Activated CD4-positive, CD25-positive, alpha-beta regulatory T cell treated with anti-CD3 and anti-CD28 coated beads, Interleukin-2, amount 50 U/mL, for 72 hours (primary cell): ENCODE measurements around the gene ALAS1.

Experiments used
- DNase-seq: peaks from one replicate; pipeline ENCODE4 v3.0.0; 2021

ALAS1 gene

DNA sequence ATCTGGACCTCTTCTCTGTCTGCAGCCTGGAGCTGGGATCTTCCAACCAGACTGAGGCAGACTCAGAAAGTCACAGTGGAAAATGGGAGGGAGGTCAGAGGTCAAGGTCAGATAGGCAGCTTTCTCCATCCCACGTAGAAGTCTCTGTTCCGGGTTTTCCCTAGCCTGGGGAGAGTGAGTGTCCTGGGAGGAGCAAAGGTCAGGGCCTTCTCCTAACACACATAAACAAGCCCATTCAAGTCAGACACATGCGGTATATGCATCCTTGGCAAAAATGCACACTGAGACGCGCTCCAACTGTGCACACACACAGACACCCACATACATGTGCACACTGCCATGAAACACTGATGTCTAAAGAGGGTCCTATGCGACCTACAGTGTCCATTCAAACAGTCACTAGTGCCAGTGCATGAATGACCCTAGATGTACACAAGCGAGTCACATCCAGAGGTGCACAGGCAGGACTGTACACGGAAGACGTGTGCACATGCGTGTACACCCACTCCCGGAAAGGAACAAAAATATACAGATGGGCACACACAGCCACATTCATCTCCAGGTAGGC is 40.3 kb downstream of the ALAS1 start:
- no peak for DNase-seq

DNA sequence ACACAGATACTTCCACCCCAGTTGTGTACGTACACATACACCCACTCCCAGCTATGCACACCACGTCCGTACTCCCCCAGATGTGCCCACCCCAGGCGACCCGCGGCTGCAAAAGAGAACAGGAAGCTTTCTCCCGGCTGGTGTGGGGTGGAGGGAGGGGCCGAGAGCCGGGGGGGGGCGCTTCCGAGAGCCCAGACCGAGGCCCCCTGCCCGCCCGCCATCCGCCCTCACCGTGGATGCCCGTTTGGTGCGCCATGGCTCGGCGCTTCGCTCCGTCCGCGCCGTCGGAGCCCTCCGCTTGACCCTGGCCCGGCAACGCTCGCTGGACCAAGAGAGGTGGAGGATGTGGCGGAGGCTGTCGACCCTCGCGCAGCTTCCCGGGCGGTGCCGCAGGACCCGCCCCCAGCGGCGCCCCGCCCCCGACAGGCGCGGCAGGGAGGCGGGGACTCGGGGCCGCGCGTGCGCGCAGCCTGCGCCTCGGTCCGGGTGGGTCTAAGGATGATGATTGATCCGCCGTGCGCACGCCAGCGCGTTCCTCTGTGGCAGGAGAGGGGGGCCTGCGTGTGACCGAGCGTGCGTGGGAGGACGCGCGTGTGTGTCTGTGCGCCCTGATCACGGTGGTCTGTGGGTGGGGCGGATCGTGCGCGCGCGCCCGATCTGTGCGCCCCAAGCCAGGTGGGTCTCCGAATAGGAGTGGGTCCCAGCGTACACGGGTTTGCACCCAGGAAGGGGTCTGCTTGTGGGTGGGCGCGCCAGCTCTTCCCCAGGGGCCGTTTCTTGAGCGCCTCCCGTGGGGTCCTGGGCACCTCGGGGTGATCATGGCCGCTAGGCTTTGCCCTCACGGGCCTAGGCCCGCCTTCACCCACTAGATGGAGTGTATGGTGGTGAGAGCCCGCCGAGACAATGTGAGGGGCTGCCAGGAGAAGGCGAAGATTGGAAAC is 41.1 kb downstream of the ALAS1 start, which contains the start of gene TWF2:
TSS of gene TWF2 (minus strand) at position 398 of the 941 bp plus-strand sequence. CDS start at position 256, 142 bp downstream.
- peak; percentile 88 for DNase-seq

DNA sequence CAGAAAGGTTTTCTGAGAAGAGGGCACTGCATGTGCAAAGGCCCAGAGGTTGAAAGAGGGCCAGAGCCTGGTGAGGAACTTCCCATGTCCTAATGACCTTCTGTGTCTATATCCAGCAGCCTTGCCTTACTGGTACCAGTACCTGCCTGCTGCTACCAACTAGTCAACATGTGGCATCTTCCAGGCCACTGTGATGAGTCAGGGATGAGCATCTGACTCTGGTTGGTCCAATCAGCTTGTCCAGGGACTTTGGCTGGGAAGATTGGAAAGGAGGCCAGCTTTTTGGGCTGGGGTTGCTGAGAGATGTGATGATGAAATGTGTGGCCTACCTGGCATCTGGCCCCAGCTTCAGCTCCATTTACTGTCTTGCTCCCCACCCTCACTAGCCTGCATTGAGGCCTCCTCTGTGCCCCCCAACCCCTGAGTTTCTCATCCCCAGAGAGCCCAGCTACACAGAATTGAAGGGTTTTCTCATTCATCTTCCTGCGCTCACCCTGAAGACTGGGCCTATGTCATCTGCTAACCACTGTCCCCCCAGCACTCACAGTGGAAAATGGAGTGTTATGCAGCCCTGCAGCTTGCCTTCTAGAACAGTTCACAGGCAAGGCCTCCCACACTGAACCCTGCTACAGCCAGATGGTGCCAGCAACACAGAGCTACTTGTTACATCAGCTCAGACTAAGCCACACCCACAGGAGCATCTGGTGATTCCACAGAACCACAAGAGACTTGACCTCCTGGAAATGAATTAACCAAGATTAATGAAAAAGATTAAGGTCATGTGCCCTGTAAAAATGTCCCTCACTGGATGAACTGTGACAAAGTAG is 42.3 kb downstream of the ALAS1 start:
- peak; percentile 48 for DNase-seq

DNA sequence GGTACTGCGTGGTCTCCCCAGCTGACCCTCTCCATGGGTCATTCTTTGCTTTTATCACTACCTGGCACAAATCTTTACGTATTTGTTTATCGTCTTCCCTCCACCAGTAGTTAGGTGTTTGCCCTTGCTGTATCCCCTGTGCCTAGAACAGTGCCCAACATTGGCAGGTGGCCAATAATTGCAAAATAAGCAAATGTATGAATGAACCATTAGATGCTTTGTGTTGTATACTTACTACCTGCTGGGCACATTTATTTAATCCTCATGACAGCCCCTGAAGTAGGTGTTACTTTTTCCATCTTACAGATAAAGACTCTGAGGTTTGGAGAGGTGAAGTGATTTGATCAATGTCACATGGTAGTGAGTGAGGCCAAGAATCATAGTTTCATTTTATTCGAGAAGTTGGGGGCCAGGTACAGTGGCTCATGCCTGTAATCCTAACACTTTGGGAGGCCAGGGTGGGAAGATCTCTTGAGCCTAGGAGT is 43.0 kb downstream of the ALAS1 start:
- no peak for DNase-seq

DNA sequence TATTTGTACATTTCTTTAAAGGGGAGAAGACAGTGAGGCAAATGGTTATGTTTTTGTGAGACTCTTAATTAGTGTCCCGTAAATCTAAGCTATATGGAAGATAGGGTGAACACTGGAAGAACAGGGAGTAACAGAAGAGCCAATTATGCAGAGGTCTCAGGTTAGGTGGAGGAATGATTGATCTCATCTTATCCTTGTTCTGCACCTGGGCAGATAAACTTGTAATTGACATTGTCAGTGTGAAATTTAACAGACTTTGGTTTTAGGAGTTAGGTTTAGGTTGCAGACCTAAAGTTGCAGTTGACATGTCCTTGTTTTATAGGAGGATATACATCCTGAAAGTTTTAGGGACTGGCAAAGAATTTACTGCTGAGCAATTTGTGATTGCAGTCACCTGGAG is 44.1 kb downstream of the ALAS1 start:
- DNase-seq: no peak

DNA sequence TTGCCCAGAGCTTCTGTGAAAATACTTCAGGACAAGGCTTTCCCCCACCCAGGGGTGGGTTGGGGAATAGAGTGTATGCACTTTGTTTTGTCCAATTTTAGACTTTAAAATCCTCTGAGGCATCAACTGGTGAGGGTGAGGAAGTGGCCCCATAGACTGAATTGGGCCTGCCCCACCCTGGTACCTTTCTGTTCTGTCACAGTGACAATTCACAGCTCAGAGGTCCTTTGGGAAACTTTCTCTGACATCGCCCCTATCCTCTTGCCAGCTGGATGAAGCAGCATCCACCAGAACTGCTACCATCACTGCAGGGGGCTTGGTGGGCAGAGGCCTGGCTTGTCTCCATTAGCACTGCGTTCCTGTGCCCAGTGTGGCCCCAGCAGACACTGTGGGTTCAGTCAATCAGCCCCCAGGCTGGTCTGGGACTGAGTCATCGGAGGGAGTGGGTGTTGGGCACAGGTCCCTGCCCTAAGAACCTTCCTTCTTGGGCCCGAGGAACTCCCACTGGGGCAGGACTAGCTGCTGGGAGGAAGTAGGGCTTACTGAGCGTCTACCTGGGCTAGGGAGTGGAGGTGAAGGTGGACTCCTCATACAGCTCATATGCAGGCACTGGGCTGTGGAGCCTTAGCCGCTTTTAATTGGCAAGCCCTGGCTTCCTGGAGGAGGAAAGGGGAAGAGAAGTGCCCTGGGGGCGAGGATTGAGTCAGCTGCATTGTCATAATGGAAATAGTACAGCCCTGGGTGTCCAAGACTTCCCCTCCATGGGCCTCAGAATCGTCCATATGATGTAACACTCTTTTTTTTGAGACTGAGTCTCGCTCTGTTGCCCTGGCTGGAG is 46.0 kb downstream of the ALAS1 start:
- peak; percentile 50 for DNase-seq

DNA sequence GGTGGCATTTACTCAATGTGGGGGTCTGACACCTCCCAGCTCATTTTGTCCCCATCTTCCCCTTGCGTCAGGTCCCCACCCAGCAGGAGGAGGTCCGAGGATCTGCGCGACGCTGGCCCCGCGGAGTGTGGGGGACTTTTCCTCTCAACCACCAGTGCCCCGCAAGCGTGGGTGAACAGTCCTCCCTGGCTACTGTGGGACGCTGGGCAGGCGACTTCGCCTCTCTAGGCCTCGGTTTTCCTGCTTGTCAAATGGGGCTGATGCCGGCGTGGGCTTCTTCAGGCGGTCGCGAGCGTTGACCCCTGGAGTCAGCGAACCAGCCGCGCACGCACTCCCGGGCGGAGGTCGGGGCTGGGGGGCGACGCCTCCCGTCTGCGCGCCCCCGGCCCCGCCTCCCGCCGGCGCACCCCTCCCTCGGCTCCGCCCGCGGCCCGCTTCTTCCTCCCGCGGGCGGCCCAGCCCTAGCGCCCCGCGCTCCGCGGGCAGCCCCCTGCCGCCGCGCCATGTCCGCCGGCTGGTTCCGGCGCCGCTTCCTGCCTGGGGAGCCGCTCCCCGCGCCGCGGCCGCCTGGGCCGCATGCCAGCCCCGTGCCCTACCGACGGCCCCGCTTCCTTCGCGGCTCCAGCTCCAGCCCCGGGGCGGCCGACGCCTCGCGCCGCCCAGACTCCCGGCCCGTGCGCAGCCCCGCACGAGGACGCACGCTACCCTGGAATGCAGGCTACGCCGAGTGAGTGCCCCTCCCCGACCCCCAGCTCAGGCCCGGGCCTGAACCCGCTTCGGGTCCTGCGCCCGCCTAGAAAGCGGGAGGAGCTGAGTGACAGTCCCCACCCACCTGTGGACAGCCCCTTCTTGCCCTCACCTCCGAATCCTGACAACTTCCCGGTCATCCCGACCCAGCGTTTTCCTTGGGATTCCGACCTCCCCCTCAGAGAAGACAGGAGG is 47.6 kb downstream of the ALAS1 start, which contains the start of gene PPM1M:
TSS of gene PPM1M (plus strand) at position 438 of the 942 bp plus-strand sequence. CDS start at position 504, 66 bp downstream.
- DNase-seq: peak; percentile 68

DNA sequence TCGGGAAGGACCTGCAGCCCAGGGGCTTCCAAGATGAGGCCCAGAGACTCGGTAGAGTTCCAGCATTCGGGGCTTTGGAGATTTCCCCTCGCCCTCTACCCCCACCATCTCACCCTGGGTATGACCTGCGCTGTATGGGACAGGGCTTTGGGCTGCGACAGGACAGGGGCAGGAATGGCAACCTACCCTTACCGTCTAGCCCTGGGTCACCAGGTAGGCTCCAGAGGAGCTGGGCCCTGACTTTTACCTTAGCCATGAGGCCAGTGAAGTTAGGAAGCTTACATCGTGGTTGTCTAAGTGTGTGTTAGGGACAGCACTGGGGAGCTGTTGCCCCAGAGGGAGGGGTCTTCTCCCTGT is 48.3 kb downstream of the ALAS1 start:
- no peak for DNase-seq

DNA sequence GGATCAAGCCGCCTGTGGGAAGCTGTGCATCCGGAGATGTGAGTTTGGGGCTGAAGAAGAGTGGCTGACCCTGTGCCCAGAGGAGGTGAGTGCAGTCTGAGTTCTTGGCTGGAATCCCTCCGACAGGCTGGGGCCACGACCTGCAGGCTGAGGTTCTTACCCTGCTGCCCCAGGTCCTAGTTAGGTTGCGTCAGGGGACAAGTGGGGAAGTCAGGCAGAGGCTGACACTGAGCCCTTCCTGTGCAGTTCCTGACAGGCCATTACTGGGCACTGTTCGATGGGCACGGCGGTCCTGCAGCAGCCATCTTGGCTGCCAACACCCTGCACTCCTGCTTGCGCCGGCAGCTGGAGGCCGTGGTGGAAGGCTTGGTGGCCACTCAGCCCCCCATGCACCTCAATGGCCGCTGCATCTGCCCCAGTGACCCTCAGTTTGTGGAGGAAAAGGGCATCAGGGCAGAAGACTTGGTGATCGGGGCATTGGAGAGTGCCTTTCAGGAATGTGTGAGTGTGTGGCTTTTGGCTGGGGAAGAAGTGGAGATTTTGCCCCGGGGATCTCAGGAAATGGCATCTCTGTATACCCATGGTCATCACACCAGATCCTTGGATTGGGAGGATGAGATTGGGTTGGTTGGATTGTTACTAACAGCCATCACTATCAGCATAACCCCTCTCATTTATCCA is 48.9 kb downstream of the ALAS1 start:
- peak; percentile 36 for DNase-seq

DNA sequence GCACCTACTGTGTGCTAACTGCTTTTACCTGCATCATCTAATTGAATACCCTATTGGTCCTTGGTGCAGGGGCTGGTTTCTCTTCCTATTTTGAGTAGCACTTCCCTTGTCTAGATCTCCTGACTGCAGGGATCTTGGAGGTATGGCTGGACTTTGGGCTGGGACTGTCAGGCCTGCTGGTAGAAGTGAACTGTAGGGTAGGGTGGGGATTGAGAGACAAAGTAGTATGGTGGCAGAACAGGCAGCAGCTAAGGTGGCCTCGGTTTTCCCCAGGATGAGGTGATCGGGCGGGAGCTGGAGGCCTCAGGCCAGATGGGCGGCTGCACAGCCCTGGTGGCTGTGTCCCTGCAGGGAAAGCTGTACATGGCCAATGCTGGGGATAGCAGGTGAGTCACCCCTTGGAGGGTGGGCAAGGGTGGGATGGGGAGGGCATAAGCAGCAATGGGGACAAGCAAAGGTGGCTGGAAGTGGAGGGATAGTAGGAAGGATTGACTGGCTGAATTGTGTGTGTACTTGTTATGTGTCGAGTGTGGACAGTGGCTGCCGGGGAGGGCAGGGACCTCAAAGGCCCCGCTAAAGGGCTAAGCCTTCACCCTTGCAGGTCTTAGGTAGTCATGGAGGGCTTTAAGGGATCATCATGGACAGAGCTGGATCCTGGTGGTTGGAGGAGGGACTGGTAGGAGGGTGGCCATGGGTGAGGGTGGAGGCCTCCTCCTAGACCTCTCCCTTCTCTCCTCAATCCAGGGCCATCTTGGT is 49.6 kb downstream of the ALAS1 start:
- DNase-seq: peak; percentile 28

DNA sequence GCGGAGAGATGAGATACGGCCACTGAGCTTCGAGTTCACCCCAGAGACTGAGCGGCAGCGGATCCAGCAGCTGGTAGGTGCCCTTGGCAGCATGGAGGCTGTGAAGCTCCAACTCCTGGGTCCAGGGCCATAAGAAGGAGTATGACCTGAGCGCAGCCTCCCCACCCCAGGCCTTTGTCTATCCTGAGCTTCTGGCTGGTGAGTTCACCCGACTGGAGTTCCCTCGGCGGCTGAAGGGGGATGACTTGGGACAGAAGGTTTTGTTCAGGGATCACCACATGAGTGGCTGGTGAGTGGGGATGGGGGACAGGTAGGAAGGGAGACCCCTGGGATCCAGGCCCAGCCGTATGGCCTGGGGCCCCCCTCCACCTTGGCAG is 50.2 kb downstream of the ALAS1 start:
- peak; percentile 27 for DNase-seq

DNA sequence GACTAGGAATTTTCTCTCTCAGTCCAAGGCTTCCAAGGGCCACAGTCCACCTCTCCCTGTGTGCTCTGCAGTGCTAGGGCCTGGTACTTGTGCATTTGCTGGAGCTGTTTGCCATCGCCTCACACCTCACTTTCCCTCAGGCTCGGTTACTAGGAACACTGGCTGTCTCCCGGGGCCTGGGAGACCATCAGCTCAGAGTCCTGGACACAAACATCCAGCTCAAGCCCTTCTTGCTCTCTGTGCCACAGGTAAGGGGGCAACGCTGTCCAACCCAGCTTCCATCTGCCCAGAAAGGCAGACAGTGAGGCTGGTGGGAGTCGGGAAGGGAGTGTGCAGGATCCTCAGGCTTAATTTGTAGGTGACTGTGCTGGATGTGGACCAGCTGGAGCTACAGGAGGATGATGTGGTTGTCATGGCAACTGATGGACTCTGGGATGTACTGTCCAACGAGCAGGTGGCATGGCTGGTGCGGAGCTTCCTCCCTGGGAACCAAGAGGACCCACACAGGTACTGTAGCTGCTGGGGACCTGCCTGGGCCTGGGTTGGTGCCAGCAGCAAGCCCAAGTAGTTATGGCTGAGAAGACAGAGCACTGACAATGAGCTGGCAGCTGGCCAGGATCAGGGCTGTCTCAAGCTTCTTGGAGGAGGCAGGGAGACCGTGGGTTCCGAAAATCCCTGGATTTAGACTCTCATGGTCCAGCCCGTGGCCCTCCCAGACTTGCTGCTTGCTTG is 51.0 kb downstream of the ALAS1 start:
- peak; percentile 29 for DNase-seq

DNA sequence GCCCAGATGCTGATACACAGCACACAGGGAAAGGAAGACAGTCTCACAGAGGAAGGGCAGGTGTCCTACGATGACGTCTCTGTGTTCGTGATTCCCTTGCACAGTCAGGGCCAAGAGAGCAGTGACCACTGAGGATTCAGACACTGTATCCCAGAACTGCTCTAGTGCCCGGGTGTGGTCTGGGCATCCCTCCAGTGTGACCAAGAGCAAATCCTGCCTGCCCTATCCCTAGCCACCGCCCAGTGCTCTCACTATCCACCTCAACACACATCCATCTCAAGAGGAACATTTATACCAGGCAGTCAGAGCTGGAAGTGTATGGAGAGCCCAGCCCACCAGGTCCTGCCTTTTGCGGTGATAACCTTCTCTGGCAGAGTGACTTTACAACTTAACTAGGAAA is 51.7 kb downstream of the ALAS1 start:
- DNase-seq: peak; percentile 21

DNA sequence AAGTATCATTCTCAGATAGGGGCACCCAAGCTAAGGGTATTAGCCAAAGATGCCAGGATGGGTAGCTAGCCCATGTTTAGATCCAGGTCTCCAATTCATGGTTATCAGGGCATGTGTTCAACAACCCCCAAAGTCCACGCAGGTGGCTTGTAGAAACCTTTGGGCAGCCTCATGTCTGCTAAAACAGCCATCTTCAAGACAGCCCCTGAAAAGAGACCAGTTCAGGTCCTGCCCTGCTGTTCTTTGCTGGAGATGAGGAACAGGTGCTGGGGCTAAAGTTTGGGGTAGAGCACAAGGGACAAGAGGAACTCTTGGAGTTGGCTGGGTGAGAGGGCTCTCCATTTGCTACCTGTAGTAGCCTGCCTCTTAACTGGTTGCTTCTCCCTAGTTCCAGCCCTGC is 52.2 kb downstream of the ALAS1 start:
- DNase-seq: no peak

DNA sequence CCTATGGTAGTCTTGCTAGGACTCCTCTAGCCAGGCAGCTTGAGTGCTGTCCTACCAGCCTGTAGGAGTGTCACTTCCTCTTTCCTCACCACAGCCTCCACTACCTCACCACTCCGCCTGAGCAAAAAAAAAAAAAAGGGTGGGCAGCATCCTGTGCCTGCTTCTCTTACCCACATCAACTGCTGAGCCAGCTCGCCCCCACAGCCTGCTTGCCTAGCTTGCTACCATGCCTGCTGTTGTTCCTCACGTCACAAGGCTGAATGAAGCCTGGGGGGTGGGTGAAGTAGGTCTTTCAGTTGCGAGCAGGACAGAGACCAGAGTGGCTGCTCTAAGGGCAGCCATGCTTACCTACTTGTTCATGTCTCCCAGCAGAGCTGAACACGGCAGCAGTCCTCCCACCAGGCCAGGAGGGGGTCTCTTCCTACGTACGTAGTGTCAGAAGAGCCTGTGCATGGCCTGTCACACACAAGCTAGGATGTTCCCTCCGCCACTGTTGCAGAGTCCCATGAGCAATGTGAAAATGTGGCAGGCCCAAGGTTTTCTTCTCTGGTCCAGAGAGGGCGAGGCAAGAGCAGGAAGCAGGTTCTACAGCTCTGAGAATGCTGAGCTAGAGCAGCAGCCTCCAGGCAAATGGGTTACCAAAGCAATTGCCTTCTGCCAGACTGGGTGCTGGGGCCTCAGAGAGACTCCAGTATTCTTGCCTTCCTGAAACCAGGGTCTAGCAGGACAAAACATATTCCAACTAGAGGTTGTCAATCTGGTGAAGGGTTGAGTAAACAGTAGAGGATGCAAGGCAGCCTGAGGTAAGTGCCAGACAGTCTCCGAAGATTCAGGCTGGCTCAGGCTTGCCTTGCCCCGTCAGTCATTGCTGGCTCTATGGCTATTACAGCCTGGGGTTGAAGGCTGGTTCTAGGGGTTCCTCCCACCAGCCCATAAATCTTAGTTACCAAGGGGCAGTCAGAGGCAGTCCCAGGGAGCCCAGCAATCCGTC is 55.6 kb downstream of the ALAS1 start:
- DNase-seq: peak; percentile 60

DNA sequence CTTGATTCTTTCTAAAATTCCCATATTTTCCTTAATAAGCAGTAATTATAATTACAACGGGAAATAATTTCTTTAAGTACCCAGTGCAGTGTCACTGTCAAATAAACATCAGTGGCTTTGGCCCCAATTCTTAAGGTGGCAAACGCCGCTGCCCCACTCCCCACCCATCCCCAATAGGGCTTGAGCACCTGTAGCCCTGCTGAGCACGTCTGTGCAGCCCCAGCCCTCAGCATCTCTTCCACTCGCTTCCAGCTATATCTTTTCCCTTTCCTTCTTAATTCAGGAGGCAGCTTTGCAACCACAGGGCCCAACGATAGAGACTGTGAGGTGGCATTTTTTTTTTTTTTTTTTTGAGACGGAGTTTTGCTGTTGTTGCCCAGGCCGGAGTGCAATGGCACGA is 56.6 kb downstream of the ALAS1 start:
- peak; percentile 24 for DNase-seq

DNA sequence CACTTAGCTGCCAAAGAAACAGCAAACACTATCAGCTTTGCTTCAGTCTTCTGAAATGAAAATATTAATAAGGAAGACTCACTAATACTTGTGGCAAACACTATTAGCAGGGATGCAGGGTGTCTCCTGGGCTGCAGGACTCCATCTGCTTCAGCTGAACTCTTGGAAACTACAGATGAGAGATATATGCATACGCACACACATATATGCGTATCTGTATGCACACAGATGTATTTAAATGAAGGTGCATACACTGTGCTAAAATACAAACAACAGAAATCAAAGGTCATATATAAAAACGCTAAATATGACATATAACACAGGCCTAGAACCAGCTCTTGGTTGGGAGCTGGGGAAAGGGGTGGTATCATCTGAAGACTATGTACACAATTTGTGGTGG is 58.2 kb downstream of the ALAS1 start:
- DNase-seq: no peak

DNA sequence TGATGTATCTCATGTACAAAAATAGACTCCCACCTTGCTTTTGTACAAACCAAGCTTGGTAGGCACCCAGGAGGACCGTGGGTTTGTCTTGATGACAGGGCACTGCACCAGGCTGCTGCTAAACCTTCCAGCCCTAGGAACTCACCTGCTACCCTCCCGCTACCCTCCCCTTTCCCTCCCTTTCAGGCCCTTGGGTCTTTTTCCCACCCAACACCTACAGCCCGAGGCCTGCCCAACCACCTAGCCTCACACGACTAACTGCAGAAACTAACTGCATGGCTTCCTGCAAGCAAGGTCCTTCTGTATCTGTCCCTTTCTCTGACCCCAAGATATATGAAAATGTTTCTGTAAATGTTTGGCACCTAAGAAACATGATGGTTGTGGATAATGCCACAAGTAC is 58.7 kb downstream of the ALAS1 start:
- peak; percentile 26 for DNase-seq
